Smooth muscle cell (in vitro differentiated cells): Measurements from ENCODE around the gene ZKSCAN3. TPM values are rescaled to one million over a fixed set of nuclear protein-coding genes. Genes with fewer than 3 reads are reported as not detected.

Source experiments
- DNase-seq: peaks from one replicate; lab custom pipeline; 2025; ENCODE audit not compliant: unreplicated experiment; lab: John Stamatoyannopoulos, UW
- H2AFZ ChIP-seq: fragments of 200-600 bp; sonication (generic); 2 replicates; pipeline ENCODE4 v1.6.0; 2016; ENCODE audit warnings: antibody characterized with exemption, low read depth, mild to moderate bottlenecking
- H3F3A ChIP-seq: fragments of 200-600 bp; sonication (generic); 2 replicates; pipeline ENCODE4 v1.6.0; 2017; ENCODE audit warnings: antibody characterized with exemption, low read depth
- H3K27ac ChIP-seq: fragments of 200-600 bp; sonication (generic); 2 replicates; pipeline ENCODE4 v1.5.1; 2016; ENCODE audit warnings: low read depth, mild to moderate bottlenecking
- H3K27me3 ChIP-seq: fragments of 200-600 bp; sonication (generic); 2 replicates; pipeline ENCODE4 v1.6.1; 2016; ENCODE audit warnings: low read depth, mild to moderate bottlenecking
- H3K36me3 ChIP-seq: fragments of 200-600 bp; sonication (generic); 2 replicates; pipeline ENCODE4 v1.5.1; 2016; ENCODE audit warnings: low read depth
- H3K4me1 ChIP-seq: fragments of 200-600 bp; sonication (generic); 2 replicates; pipeline ENCODE4 v1.5.1; 2016; ENCODE audit warnings: low read depth
- H3K4me2 ChIP-seq: fragments of 200-600 bp; sonication (generic); 2 replicates; pipeline ENCODE4 v1.6.0; 2016; ENCODE audit warnings: mild to moderate bottlenecking
- H3K4me3 ChIP-seq: fragments of 200-600 bp; sonication (generic); 2 replicates; pipeline ENCODE4 v1.5.1; 2016; ENCODE audit warnings: mild to moderate bottlenecking
- H3K79me2 ChIP-seq: fragments of 200-600 bp; sonication (generic); 2 replicates; pipeline ENCODE4 v1.6.0; 2016; ENCODE audit warnings: low read depth, mild to moderate bottlenecking
- H3K9ac ChIP-seq: fragments of 200-600 bp; sonication (generic); 2 replicates; pipeline ENCODE4 v1.6.0; 2016; ENCODE audit warnings: low read depth
- H3K9me3 ChIP-seq: fragments of 200-600 bp; sonication (generic); replicated peaks from 2 replicates; pipeline ENCODE4 v1.5.1; 2016; ENCODE audit warnings: low read depth
- H4K20me1 ChIP-seq: fragments of 200-600 bp; sonication (generic); 2 replicates; pipeline ENCODE4 v1.6.0; 2016; ENCODE audit warnings: low read depth
- CTCF ChIP-seq: fragments of 200-600 bp; sonication (generic); IDR thresholded peaks from 2 replicates; pipeline ENCODE4 v1.5.1; 2017; ENCODE audit warnings: borderline replicate concordance, mild to moderate bottlenecking, antibody characterized with exemption; ENCODE audit not compliant: insufficient read depth, poor library complexity, severe bottlenecking
- WGBS: methylation state at CpG from one replicate; pipeline ENCODE4 v1.1.7; 2016; ENCODE audit warnings: low lambda C conversion rate; 5-methylcytosine and 5-hydroxymethylcytosine counted together
- polyA plus RNA-seq: library from polyadenylated mRNA; unstranded; fragments of >200 nt; fragmentation: Nextera tagmentation; extraction: Ambion mirVana; gene quantifications from 2 replicates; pipeline ENCODE4 v1.2.1, GENCODE V29; 2016
- total RNA-seq: library from RNA; depleted of rRNA; stranded (reverse); fragments of >200 nt; gene quantifications from 2 replicates; pipeline ENCODE4 v1.2.3, GENCODE V29; 2014

The ZKSCAN3 gene
- total and polyA plus RNA-seq, 2 experiments from 2014 or later: 3.6 to 5.2 TPM

GRCh38 chr6:28323813-28324424 lies 25.8 kb upstream of the ZKSCAN3 start:
- Histone ChIP-seq H3K4me3 (no peak overlapping the region), H3K36me3 (peaks cover 23% of the 10 kb centered on the region), H3F3A (no peaks in the 10 kb centered on the region), H3K27me3 (no peaks in the 10 kb centered on the region), H3K4me2 (no peak overlapping the region), H3K9ac (no peak overlapping the region), H3K79me2 (no peaks in the 10 kb centered on the region), H3K4me1 (no peaks in the 10 kb centered on the region), H3K9me3 (peaks cover 12% of the 10 kb centered on the region), H3K27ac (no peak overlapping the region), H4K20me1 (no peaks in the 10 kb centered on the region), H2AFZ (no peak overlapping the region)
- TF ChIP-seq CTCF: no peak
- 82% methylated on average over 1 of the region's 1 CpG for WGBS
- DNase-seq: no peak

DNA sequence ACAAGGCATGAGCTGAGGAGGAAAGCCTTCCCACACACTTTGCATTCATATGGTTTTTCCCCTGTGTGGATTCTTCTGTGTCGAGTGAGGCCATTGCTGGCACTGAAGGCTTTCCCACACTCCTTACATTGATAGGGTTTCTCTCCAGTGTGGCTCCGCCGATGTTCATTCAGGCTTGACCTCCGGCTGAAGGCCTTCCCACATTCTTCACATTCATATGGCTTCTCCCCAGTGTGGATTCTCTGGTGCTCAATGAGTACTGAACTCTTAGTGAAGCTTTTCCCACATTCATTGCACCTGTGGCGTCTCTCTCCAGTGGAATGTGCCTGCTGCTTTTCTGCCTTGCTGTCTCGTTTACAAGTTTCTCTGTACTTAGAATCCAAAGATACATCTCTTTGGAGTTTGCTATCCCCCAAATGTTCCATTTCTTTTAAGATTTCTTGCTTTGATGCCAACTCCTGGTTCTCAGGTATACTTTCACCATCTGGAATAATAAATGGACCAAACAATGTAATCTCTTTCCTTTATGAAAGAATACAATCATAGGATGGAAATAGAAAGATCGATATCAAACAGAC lies 23.3 kb upstream of the ZKSCAN3 start:
- DNase-seq: no peak
- H3K4me1 ChIP-seq: no peaks in the 10 kb centered on the region
- H4K20me1 ChIP-seq: no peaks in the 10 kb centered on the region
- H3K79me2 ChIP-seq: no peaks in the 10 kb centered on the region
- no peak overlapping the region for H3K27ac ChIP-seq
- peaks cover 12% of the 10 kb centered on the region for H3K9me3 ChIP-seq
- WGBS: 94% methylated on average over 7 of the region's 7 CpGs
- H3K9ac ChIP-seq: no peak overlapping the region
- H3K4me3 ChIP-seq: no peak overlapping the region
- H3K27me3 ChIP-seq: no peaks in the 10 kb centered on the region
- H3F3A ChIP-seq: no peaks in the 10 kb centered on the region
- H3K36me3 ChIP-seq: peaks cover 23% of the 10 kb centered on the region
- no peak overlapping the region for H3K4me2 ChIP-seq
- no peak for TF ChIP-seq CTCF
- H2AFZ ChIP-seq: no peak overlapping the region

- no peaks in the 10 kb centered on the region for H3K27me3 ChIP-seq
- no peak for DNase-seq
- H2AFZ ChIP-seq: no peak overlapping the region
- no peak overlapping the region for H3K4me3 ChIP-seq
- H3K4me2 ChIP-seq: no peak overlapping the region
- H3K27ac ChIP-seq: no peak overlapping the region
- WGBS: 45% methylated on average over 1 of the region's 1 CpG
- H3K79me2 ChIP-seq: no peaks in the 10 kb centered on the region
- no peak for TF ChIP-seq CTCF
- H4K20me1 ChIP-seq: no peaks in the 10 kb centered on the region
- H3F3A ChIP-seq: peaks cover 9% of the 10 kb centered on the region
- H3K9me3 ChIP-seq: peaks cover 12% of the 10 kb centered on the region
- H3K9ac ChIP-seq: no peak overlapping the region
- peaks cover 3% of the 10 kb centered on the region for H3K4me1 ChIP-seq
- H3K36me3 ChIP-seq: peaks cover 23% of the 10 kb centered on the region
Measured at GRCh38 chr6:28330041-28330440, 19.7 kb upstream of the ZKSCAN3 start.

- DNase-seq: no peak
- H3K27ac ChIP-seq: no peak overlapping the region
- H3F3A ChIP-seq: peaks cover 10% of the 10 kb centered on the region
- no peak overlapping the region for H2AFZ ChIP-seq
- H3K4me3 ChIP-seq: no peak overlapping the region
- 95% methylated on average over 2 of the region's 2 CpGs for WGBS
- no peak for TF ChIP-seq CTCF
- H4K20me1 ChIP-seq: no peaks in the 10 kb centered on the region
- no peaks in the 10 kb centered on the region for H3K9me3 ChIP-seq
- H3K4me1 ChIP-seq: peaks cover 14% of the 10 kb centered on the region
- no peaks in the 10 kb centered on the region for H3K27me3 ChIP-seq
- H3K4me2 ChIP-seq: no peak overlapping the region
- H3K9ac ChIP-seq: no peak overlapping the region
- peaks cover 3% of the 10 kb centered on the region for H3K79me2 ChIP-seq
- H3K36me3 ChIP-seq: no peaks in the 10 kb centered on the region
Measured at GRCh38 chr6:28333047-28333446, 16.7 kb upstream of the ZKSCAN3 start.
